OCI-LY1 (cell line): ENCODE data around the gene ABLIM2.

Source experiments
- EZH2 ChIP-seq: fragments of 200-600 bp; sonication (generic), shearing (Covaris generic); IDR thresholded peaks from 2 replicates; pipeline ENCODE4 v1.8.0; 2017; ENCODE audit warnings: borderline replicate concordance, mixed run types, mild to moderate bottlenecking, antibody characterized with exemption, low read length, moderate library complexity, mixed read lengths
- TF ChIP-seq, protein P1 (sequence below): fragments of 200-600 bp; sonication (generic), shearing (Covaris generic); IDR thresholded peaks from 2 replicates; pipeline ENCODE4 v1.5.1; 2017; ENCODE audit warnings: mild to moderate bottlenecking, antibody characterized with exemption, low read length, moderate library complexity, mixed read lengths

- TF ChIP-seq, protein P1, sequence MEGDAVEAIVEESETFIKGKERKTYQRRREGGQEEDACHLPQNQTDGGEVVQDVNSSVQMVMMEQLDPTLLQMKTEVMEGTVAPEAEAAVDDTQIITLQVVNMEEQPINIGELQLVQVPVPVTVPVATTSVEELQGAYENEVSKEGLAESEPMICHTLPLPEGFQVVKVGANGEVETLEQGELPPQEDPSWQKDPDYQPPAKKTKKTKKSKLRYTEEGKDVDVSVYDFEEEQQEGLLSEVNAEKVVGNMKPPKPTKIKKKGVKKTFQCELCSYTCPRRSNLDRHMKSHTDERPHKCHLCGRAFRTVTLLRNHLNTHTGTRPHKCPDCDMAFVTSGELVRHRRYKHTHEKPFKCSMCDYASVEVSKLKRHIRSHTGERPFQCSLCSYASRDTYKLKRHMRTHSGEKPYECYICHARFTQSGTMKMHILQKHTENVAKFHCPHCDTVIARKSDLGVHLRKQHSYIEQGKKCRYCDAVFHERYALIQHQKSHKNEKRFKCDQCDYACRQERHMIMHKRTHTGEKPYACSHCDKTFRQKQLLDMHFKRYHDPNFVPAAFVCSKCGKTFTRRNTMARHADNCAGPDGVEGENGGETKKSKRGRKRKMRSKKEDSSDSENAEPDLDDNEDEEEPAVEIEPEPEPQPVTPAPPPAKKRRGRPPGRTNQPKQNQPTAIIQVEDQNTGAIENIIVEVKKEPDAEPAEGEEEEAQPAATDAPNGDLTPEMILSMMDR, result no peak
- TF ChIP-seq EZH2, result no peak
These were observed 215.4 kb downstream of the ABLIM2 start for GRCh38 chr4:7943211-7943610.
